Suprapubic skin (tissue), 4 donors: ENCODE measurements around the gene CALML6.

Experiments used
- CTCF ChIP-seq, 2 donors: fragments of 200-600 bp in 1 of 2; fragments of 450-650 bp in 1 of 2; sonication (generic) in 1 of 2; IDR thresholded peaks; one replicate each; pipeline ENCODE4 v1.5.1; 2016 to 2019; ENCODE audit warnings: antibody characterized with exemption in 2 of 2, mild to moderate bottlenecking in 1 of 2, moderate library complexity in 1 of 2
- POLR2A ChIP-seq, 2 donors: fragments of 450-650 bp; IDR thresholded peaks; one replicate each; pipeline ENCODE4 v1.6.1; 2017; ENCODE audit warnings: antibody characterized with exemption in 2 of 2, mild to moderate bottlenecking in 2 of 2, moderate library complexity in 2 of 2
- POLR2AphosphoS5 ChIP-seq, 3 donors: sonication (generic); formaldehyde crosslinking; IDR thresholded peaks; one replicate each; pipeline ENCODE4 v1.6.1; 2017; ENCODE audit warnings: antibody characterized with exemption in 3 of 3

GRCh38 chr1:1956586-1957532, 41.8 kb downstream of the CALML6 start:
- no peak for TF ChIP-seq CTCF (IDR thresholded peaks at IDR 0.05)
- no peak for TF ChIP-seq POLR2A (IDR thresholded peaks at IDR 0.05)
- no peak for TF ChIP-seq POLR2AphosphoS5 (IDR thresholded peaks at IDR 0.05)
